ENCODE results near the gene TMEM255B.

Gene TMEM255B

DNA sequence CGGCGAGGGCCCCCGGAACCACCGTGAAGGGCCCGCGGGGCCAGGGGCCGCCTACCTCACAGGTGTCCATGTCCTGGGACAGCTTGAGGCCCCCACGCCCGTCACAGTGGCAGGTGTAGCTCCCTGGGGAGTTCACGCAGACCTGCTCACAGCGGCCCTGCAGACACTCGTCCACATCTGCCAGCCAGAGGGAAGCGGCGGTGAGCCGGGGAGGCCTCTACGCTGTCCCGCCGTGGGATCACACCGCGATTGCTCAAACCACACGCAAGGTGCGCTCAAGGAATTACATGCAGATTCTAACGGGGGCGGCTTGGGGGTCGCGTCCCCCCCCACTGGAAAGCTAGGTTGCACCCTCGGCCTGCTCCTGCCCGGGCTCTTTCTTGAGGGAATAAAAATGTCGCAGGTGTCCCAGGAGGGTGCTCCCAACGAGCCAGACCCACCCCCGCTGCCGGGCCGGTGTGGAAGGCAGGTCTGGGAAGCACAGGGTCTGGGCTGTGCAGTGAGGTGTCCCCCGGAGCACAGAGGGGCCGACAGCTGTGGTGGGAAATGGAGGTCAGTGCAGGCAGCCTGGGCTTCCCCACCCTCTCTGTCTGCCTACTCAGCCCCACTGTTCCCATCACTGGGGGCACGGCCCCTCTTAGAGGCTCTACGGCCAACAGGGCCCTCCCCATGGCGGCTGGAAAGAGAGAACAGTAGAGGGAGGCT is 75.6 kb downstream of the TMEM255B start:
- DNase-seq (ENCODE audit: low read depth in 2 of 2) = no peak

DNA sequence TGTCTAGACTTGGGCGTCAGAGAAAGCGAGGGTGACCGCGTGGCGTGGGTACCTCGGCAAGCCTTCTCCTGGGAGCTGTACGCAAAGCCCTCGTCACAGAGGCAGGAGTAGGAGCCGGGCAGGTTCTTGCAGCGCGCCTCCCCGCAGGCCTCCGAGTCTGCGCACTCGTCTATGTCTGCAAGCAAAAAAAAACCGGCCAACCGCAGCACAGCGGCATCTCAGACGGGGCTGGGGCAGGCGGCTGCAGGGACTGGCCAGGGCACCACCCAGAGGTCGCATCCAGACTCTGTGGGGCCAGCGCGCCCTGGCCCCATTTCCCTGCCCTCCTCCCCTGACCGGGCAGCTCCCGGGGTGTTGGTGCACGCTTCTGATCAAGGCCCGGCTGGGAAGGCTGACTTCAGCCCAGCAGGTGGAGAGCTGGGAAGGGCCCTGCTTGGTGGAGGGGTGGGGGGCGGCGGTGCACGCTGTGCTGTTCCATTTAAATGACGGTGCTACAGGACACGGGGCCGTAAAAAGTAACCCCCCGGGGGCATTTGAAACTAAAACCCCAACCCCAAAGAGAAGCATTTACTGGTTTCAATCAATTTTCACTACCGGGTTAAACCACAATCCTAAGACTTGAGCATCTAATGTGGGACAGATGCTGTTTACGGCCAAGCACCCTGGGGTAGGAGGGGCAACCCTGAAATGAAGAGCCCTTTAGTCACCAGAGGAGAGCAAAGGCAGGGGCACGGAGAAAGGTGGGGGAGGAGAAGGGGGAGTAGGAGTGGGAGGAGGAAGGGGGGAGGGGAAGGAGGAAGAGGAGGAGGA is 76.6 kb downstream of the TMEM255B start:
- DNase-seq (ENCODE audit: low read depth in 2 of 2) = peak; percentile 61 to 62

DNA sequence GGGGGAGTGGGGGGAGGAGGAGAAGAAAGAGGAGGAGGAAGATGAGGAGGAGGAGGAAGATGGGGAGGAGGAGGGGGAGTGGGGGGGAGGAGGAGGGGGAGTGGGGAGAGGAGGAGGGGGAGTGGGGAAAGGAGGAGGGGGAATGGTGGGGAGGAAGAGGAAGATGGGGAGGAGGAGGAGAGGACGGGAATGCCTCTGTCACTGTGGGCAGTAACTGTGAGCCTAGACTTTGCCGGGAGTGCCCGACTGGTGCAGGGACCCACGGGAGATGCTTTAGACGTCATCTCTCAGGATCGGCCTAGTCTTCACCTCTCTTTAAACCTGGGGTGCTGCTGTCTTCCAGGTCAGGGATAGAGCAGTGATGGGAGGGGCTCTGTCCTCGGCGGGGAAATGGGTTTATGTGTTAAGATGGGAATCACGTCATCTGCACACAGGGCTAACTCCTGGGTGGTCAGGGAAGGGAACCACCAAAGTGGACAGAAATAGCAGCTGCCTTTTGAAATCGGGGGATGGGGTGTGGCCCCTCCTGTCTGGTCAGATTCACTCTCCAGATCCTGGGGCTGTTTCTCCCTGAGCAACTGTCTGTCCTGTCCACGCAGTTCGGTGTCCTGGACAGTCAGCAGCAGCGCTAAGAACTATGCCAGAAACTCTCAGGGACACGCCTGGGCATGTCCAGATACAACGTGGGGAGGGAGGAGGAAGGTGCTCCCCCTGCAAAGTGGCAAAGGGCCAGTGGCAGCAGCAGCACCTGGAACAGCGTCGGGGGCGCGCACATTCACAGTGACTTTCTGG is 77.9 kb downstream of the TMEM255B start:
- peak; percentile 49 to 59 for DNase-seq (ENCODE audit: low read depth in 2 of 2)

DNA sequence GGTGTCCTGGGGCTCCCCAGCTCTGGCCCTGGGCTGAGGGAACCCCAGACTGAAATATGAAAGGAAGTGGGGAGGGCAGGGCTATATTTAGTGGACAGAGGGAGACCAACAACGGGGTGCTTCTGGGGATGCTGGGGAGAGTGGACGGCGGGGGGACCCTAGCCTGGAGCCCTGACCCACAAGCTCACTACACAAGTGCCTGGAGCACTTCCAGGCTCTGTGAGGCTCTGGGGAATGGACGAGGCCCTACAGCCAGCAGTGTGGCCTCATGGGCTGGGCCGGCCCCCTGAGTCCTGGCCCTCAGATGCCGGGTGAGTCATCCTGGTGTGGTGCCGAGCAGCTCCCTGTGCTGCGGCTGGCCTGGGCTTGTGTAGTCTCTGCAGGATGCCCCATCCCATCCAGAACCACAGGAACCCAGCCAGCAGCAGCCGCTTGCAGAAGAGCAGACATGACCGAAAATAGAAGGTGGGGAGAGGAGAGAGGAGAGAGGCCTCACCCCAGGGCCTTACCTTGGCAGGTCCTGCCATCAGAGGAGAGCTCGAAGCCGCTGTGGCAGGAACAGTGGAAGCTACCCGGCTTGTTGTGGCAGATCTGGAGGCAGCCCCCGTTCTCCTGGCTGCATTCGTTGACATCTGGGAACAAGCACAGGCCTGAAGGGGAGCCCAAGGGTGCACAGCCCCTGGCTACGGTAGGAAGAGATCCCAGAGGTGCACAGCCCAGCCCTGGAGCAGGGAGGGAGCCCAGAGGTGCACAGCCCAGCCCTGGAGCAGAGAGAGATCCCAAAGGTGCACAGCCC is 78.7 kb downstream of the TMEM255B start:
- DNase-seq (ENCODE audit: low read depth in 2 of 2) = peak; percentile 85 to 87

DNA sequence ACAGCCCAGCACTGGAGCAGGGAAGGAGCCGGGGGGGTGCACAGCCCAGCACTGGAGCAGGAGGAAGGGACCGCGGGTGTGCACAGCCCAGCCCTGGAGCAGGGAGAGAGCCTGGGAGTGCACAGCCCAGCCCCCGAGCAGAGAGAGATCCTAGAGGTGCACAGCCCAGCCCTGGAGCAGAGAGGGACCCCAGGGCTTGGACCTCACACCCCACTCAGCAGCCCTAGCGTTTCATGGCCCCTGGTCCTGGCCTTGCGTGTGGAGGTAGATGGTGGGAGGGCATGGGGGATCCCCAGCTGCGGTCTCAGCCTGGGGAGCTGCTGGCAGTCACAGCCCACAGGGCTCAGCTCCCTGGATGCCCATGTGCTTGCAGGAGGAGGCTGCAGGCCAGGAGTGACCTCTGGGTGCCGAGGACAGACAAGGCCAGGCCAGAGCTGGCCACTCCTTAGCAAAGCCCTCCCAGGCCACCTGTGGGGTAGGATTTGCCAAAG is 79.7 kb downstream of the TMEM255B start:
- DNase-seq (ENCODE audit: low read depth in 2 of 2) = no peak

DNA sequence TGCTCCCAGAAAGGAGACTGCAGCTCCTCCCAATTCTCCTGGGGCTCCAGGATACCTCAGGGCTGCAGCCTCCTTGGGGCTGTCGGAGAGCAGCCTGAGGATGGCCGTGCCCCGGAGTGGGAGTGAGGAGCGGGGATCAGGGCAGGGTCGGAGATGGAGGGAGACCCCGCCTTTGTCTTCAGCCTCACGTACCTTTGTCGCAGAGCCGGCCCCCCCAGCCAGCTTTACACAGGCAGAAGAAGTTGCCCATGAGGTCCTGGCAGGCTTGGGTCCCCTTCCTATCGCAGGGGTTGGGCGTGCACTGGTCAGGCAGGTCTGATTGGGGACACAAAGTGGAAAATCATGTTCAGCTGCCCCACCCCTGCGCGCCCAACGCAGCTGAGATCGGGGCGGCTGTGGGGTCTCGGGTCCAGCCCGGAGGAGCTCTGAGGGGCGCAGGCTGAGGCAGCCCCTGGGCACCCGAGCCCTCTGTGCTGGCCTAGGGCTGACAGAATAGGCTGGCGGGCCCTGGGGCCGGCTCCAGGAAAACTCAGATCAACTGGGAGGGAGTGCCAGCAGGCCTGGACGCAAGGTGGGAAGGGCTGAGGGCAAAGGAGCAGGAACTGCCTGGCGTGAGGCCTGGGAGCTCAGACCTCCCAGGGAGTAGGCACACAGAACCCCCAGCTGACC is 80.6 kb downstream of the TMEM255B start:
- no peak for DNase-seq (ENCODE audit: low read depth in 2 of 2)

DNA sequence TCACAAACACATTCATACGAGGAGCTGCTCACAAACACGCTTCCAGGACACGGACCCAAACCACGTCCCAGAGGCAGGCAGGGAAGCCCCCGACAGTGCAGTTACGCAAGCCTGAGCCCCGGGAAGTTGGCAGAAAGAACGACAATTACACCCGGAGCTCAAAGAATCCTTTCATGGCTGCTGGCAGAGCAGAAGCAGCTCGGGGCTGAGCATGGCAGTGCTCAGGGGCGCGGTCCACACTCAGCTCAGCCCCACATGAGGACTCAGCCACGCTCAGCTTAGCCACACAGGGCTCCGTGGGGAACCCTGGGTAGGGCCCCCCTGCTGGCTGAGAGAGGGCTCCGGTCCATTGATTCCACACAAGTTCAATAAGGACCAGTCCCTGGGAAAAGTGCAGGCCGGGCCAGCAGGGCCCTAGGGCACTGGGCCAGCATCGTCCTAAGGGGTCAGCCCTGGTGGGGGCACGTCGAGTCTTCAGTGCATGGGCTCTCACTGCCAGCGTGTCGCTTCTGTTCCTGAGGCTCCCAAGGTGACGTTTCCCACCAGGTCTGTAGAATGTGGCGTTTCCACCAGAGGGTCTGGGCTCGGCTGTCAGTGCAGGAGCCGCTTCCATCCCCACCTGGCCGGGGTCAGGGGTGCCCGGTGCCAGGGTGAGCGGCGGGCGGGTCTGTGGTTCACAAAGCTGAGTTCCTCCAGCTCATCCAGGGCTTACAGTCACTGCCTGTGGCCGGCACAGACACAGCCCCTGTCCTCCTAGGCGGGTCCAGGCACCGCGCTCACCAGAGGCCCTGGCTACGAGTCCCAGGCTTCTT is 81.7 kb downstream of the TMEM255B start:
- DNase-seq (ENCODE audit: low read depth in 2 of 2) = no peak

DNA sequence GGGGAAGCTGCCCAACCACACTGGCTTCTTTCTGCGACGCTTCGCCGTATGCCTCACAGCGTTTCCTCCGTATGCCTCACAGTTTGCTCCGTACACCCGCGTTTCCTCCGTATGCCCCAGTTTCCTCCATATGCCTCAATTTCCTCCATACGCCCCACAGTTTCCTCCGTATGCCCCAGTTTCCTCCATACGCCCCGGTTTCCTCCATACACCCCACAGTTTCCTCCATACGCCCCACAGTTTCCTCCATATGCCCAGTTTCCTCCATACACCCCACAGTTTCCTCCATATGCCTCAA is 82.3 kb downstream of the TMEM255B start:
- no peak for DNase-seq (ENCODE audit: low read depth in 2 of 2)

DNA sequence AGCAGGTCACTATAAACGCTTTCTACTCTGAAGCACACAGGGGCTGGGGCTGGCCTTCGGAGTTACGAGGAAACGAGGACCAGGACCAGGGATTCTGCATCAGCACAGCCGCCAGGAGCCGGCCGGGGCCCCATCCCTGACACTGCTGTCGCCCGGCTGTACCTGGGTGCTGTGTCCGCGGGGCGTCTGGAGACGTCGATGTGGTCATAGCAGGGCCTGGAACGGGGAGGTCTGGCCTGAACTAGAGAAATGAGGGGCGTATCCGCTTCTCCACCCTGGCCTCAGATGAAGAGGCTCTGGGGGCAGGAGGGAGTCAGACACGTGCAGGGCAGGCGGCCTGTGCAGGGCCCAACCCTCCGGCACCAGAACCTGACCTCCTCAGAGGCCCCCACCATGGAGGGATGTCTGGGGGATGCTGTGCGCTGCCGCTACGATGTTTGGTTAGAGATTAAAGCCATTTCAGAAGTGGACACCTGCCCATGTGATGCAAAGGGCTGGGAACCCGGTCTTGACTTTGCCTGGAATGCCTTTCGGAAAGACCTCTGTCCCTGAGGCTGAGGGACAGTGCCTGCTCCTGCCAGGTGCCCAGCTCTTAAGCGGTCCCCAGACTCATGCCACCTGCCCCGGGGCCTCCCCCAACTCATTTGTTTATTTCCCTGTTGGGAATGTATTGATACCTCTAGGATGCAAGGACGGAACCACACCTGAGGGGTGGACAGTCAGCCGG is 83.5 kb downstream of the TMEM255B start:
- DNase-seq (ENCODE audit: low read depth in 2 of 2) = no peak

DNA sequence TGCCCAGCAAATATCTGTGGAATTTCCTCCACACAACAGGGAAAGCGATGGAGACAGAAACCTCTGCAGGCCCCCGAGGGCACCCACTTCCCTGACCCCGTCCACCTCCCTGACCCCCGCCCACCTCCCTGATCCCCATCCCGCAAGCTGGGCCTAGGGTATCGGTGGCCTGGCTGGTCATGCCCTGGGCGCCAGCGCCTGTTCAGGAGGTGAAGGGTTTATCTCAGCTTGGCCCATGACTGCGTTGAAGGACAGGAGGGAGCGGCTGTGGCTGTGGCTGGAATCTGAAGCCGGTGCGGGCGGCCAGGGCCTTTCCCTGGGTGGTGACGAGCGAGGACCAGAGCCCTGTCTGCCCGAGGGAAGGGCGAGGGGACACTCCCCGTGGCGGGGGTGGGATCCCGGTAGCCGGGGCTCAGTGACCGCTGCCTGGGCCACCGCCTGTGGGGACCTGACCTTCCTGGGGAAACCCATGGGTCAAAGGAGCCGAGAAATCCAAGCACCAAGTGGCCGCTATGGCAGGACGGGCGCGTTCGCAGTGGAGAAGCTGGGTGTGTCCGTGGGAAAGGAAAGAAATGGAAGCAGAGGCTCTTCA is 84.1 kb downstream of the TMEM255B start:
- no peak for DNase-seq (ENCODE audit: low read depth in 2 of 2)

DNA sequence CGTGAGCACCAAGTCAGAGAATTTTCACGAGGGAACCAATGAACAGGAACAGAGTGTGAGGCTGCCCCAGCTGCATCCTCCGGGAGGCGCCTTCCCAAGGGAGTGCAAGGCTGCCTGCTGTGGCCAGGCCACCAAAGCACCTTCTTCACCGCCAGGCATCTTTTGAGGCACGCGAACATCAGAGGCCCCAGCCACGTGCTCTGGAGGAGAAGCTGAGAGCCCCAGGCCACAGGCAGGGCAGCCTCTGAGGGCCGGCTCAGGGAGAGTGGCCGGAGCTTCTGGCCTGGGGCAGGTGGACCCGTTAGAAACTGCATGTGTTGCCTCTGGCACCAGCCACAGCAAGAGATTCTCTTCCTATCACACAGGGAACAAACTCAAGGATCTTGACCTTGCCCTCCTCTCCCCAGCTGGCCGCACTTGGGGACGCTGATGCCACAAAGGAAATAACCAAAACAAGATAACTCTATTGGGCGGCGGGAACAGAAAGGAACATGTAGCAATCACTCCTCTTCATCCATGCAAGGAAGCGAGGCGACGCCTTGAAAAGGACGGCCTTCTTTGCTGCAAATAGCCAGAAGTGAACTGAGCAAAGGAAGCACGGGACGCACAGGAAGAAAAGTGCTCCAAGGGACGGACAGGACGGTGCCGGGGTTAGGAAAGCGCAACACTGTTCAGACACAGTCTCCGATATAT is 85.0 kb downstream of the TMEM255B start:
- no peak for DNase-seq (ENCODE audit: low read depth in 2 of 2)

DNA sequence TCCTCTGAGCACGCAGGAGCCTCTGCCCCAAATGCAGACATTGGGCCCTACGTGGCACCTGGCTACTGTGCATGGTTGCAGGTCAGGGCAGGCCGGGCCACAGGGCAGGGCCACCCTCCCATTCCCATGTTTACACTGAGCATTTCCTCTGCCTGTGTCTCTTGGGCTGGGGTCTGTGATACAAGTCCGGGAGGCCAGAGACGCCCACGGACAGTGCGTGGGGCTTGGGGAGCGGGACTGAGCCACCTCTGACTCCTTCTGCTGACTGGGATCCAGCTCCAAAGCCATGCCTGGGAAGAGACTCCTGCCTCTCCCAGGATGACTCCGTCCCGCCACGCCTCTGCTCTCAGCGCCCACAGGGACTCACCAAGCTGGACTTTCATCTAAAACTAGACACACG is 86.0 kb downstream of the TMEM255B start:
- DNase-seq (ENCODE audit: low read depth in 2 of 2) = no peak

DNA sequence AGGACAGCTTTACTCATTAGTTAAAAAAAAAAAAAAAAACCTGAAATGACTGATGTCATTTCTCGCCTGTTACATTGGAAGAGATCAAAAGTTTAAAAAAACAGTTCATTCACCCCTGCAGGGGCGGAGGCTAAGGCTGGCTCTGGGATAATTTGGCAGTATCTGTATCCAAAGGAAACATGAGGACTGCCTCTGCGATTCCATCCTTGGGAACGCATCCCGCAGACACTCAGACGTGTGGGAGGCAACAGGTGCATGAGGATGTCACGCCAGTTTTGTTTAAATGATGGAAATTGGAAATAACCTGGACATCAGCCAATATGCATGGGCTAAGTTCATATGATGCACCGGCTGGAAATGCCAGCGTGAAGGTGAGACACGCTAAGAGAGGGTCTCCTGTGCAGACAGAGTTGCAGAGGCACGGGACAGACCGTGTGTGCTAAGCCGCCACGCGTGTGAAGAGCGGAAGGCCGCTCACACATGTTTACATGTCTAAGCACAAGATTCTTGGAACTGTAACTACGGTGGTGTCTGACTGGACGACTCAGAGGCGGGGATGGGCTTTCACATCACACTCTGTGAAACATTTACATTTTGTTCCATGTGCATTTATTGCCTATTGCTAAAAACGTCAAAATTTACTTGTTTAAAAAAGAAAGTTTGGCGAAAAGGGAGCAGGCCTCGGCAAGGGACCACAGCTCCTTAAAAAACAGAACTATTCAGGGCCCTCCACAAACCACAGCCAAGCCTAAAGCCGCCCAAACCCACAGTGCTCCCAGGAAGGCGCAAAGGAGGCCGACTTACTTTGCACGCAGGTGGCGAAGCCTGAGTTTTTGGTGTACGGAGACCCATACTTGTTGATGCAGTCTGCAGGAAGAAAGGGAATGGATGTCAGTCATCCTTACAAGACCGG is 87.0 kb downstream of the TMEM255B start:
- DNase-seq (ENCODE audit: low read depth in 2 of 2) = no peak

DNA sequence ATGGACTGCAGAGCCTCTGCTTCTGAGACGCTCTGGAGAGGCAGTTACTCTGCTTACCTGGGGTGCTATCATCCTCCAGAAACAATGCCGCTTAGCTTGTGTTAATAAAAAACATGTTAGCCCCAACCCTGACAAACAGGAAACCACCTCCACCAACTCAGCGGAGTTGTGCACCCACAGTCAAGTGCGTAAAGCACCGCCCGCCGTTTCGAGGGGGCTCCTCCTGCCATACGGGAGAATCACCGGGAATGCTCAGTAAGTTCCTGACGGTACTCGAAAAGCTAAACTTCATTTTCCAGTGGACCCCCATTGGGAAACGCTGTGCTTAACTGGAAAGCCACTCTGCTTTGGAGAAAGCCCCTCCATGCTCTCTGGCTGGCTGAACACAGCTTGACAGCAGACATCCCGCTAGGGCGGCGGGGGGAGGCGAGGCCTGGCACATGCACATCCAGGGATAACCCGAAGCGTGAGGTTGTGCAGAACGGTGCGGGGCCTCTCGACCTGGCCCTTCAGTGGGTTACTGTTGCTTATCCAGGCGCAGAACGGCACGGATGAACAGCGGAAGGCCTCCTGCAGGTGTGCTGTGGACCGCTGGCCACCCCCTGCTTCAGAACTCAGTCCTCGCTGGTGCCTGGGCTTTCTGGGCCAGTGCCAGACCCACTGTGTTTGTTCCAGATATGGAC is 87.8 kb downstream of the TMEM255B start:
- no peak for DNase-seq (ENCODE audit: low read depth in 2 of 2)

DNA sequence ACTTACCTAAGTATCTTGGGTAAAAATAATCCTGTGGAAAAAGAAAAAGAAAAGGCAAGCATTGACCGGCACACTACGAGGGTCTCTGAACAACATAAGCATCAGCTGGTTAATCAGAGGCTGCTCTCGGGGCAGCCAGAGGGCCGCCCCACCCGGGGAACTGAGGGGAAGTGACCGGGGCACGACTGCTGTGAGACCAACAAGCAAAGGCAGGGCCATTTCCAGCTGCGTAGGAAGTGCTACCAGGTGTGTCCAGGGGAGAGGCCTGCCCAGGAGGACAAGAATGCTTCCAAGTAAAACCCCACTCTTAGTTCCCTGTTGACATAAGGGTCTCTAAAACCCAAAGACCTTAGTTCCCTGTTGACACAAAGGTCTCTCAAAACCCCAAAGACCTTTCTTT is 89.0 kb downstream of the TMEM255B start:
- no peak for DNase-seq (ENCODE audit: low read depth in 2 of 2)

DNA sequence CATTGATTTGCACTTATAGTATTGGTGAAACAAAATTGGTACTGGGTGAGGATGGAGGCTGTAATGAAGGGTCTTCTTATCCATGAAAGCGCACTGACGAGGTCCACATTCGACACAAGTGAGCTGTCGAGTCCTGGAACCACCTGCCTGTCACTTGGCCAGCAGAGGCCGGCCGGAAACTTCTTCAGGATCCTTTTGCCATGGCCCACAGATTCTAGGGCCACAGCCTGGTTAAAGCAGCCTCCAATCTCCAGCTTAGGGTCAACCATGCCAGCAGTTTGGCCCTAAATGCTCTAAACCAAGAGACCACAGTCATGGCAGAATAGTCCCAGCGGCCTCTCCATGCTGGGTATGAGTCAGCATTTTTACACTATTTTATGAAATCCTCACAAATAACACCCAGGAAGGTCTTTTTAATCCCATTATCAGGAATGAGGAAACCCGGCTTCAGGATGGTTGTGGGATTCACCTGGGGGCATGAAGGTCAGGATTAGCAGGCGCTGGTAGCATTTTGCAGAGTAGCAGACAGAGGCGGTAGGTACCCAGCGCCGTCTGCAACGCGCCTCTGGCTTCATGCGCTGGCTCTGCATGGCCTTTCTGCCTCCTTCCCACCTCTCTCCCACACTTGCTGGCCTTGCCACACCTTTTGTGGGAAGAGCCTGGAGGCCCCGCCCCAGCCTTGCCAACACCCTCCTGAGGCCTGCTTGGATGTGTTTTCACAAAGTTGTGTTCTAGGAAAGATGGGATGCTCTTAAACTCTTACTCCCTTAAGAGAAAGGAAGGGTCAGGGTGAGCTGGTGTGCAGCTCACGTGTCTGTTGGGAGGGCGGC is 89.6 kb downstream of the TMEM255B start:
- no peak for DNase-seq (ENCODE audit: low read depth in 2 of 2)

Data from fibroblast of skin of left biceps (primary cell).